K562 (cell line): Measurements from ENCODE around the gene FBXO44. TPM values are rescaled to one million over a fixed set of nuclear protein-coding genes. Genes with fewer than 3 reads are reported as not detected.
A peak's percentile ranks its signal among the peaks of the same experiment; 100 is the strongest.

ENCODE experiments used
- ATAC-seq: fragments of 200-7000 bp; cut with Tn5 transposase; 3 replicates; pipeline ENCODE4 v1.9.1; 2020; ENCODE audit warnings: moderate library complexity
- BruUV-seq: library from RNA; stranded (reverse); fragments of 400-500 nt; replicated peaks from 2 replicates; lab custom pipeline; 2021; lab: Mats Ljungman, UMichigan
- CTCF ChIA-PET: fragments of 300-600 bp; formaldehyde crosslinking; extraction: SDS; loops from one replicate; lab custom pipeline; 2021; ENCODE audit warnings: low intra/inter-chr PET ratio; lab: Yijun Ruan, JAX
- POLR2A ChIA-PET: fragments of 300-600, 350-650 bp; sonication (Branson Sonifier 250); formaldehyde crosslinking; extraction: SDS; loops from one replicate; lab custom pipeline; 2021; ENCODE audit warnings: antibody characterized with exemption, inconsistent platforms; lab: Yijun Ruan, JAX
- DNase-seq, 4 experiments: peaks; one replicate each; pipeline versions ENCODE4 v3.0.0 to v3.0.0-alpha.2; 2011 to 2018; ENCODE audit warnings: low spot score in 3 of 4, mixed read lengths in 3 of 4; ENCODE audit errors: extremely low read depth in 1 of 4
- FAIRE-seq: peaks from 2 replicates; lab custom pipeline; 2011; peaks lifted over from hg19 to GRCh38; lab: Jason Lieb, UNC
- H2AFZ ChIP-seq: 2 replicates; pipeline ENCODE4 v1.6.0; 2011; ENCODE audit warnings: low read depth, low read length, control low read depth, inconsistent platforms
- H3K27ac ChIP-seq: fragments of 200-600 bp; 3 replicates; pipeline ENCODE4 v1.8.0; 2011; ENCODE audit warnings: low read depth, mild to moderate bottlenecking, control low read depth, inconsistent platforms, low read length, moderate library complexity, mixed read lengths; ENCODE audit errors: extremely low read depth
- H3K27me3 ChIP-seq, 2 experiments: fragments of 300-600 bp in 1 of 2; 2 replicates in 1 of 2; 3 replicates in 1 of 2; pipeline versions ENCODE4 v1.6.0 to v1.8.0; 2011; ENCODE audit warnings: inconsistent platforms in 2 of 2, low read length in 2 of 2, mild to moderate bottlenecking in 1 of 2, mixed read lengths in 1 of 2, moderate library complexity in 1 of 2; ENCODE audit not compliant: control insufficient read depth in 2 of 2, insufficient read depth in 2 of 2
- H3K36me3 ChIP-seq: fragments of 300-600 bp; 3 replicates; pipeline ENCODE4 v1.8.0; 2011; ENCODE audit warnings: mild to moderate bottlenecking, low read length, inconsistent platforms; ENCODE audit not compliant: control insufficient read depth, insufficient read depth
- H3K4me1 ChIP-seq, 2 experiments: fragments of 200-600 bp in 1 of 2; replicated peaks in 1 of 2; 2 replicates in 1 of 2; 3 replicates in 1 of 2; pipeline versions ENCODE4 v1.5.1 to v1.8.0; 2011; ENCODE audit warnings: inconsistent platforms in 2 of 2, low read length in 2 of 2, mild to moderate bottlenecking in 1 of 2, mixed read lengths in 1 of 2, moderate library complexity in 1 of 2; ENCODE audit not compliant: control insufficient read depth in 2 of 2, insufficient read depth in 2 of 2
- H3K4me2 ChIP-seq: 2 replicates; pipeline ENCODE4 v1.6.1; 2011; ENCODE audit warnings: low read length, control low read depth, inconsistent platforms, mixed read lengths; ENCODE audit not compliant: insufficient read depth
- H3K4me3 ChIP-seq: fragments of 200-600 bp; sonication (generic), shearing (Covaris generic); 2 replicates; pipeline ENCODE4 v1.5.1; 2016; ENCODE audit warnings: control low read depth, inconsistent platforms
- H3K79me2 ChIP-seq: fragments of 200-600 bp; 3 replicates; pipeline ENCODE4 v1.8.0; 2011; ENCODE audit warnings: low read length, inconsistent platforms; ENCODE audit not compliant: control insufficient read depth, insufficient read depth
- H3K9ac ChIP-seq, 2 experiments: 2 replicates each; pipeline versions ENCODE4 v1.6.0 to v1.6.1; 2011; ENCODE audit warnings: low read depth in 2 of 2, low read length in 2 of 2, control low read depth in 1 of 2, inconsistent platforms in 1 of 2, mild to moderate bottlenecking in 1 of 2, mixed read lengths in 1 of 2; ENCODE audit not compliant: insufficient read depth in 1 of 2
- H3K9me1 ChIP-seq: one replicate; pipeline ENCODE4 v1.6.0; 2011; ENCODE audit warnings: inconsistent platforms, mild to moderate bottlenecking, low read length, moderate library complexity; ENCODE audit not compliant: control insufficient read depth, insufficient read depth
- H3K9me3 ChIP-seq: replicated peaks from 2 replicates; pipeline ENCODE4 v1.5.1; 2011; ENCODE audit warnings: low read depth, low read length, inconsistent platforms; ENCODE audit not compliant: control insufficient read depth, insufficient read depth
- H4K20me1 ChIP-seq: replicated peaks from 2 replicates; pipeline ENCODE4 v1.6.1; 2011; ENCODE audit warnings: low read length, inconsistent platforms, mixed read lengths; ENCODE audit not compliant: control insufficient read depth, insufficient read depth
- DACH1 ChIP-seq: fragments of 450-650 bp; IDR thresholded peaks from 2 replicates; pipeline ENCODE4 v1.6.1; 2018; ENCODE audit not compliant: partially characterized antibody
- ZKSCAN1 ChIP-seq: fragments of 150-350 bp; IDR thresholded peaks from 2 replicates; pipeline ENCODE4 v1.6.1; 2016; ENCODE audit warnings: low read depth, low read length
- WGBS: fragments of 100-300 bp; shearing (Covaris generic); methylation state at CpG from one replicate; pipeline ENCODE4 v1.1.6; 2016; ENCODE audit warnings: low coverage, mixed read lengths; ENCODE audit not compliant: insufficient coverage; ENCODE audit errors: missing lambda C conversion rate; 5-methylcytosine and 5-hydroxymethylcytosine counted together
- in situ Hi-C: fragments of 300-500 bp; cut with MboI; formaldehyde crosslinking; loops from 4 replicates; pipeline ENCODE4 v1.15.0; 2018; ENCODE audit warnings: inconsistent platforms, mixed read lengths
- intact Hi-C: fragments of 100-400 bp; cut with micrococcal nuclease; formaldehyde crosslinking; loops from 2 replicates; pipeline ENCODE4 v1.14.2; 2022
- polyA plus RNA-seq, 8 experiments: library from polyadenylated mRNA; depleted of rRNA in 4 of 8; stranded (reverse) in 5 of 8; unstranded in 3 of 8; fragments of >200 nt; fragmentation: Nextera tagmentation in 2 of 8; fragmentation: Illumina TruSeq in 1 of 8; extraction: Ambion mirVana in 2 of 8; extraction: Trizol in 1 of 8; gene quantifications; 2 replicates each; pipeline versions ENCODE4 v1.2.1 to v1.2.3, GENCODE V29; 2011 to 2014; ENCODE audit warnings: inconsistent platforms in 1 of 8, missing spikeins in 1 of 8
- total RNA-seq, 7 experiments: library from RNA; depleted of rRNA in 6 of 7; stranded (reverse); fragments of >200 nt in 6 of 7; fragmentation: Illumina TruSeq in 2 of 7; extraction: Trizol in 2 of 7; gene quantifications; 2 replicates each; pipeline versions ENCODE4 v1.2.1 to v1.2.3, GENCODE V29; 2011 to 2021; ENCODE audit warnings: low replicate concordance in 1 of 7
- TF ChIP-seq, protein P1 (sequence below): fragments of 450-650 bp; formaldehyde crosslinking; IDR thresholded peaks from 2 replicates; pipeline ENCODE4 v1.4.0; 2022; ENCODE audit warnings: missing genetic modification characterization

Gene FBXO44
- total and polyA plus RNA-seq, 9 of the 15 experiments (the other 6 are each of a cell fraction or from before 2014, with no cell fraction given), result 0.69 to 20.9 (median 6.7) TPM

DNA sequence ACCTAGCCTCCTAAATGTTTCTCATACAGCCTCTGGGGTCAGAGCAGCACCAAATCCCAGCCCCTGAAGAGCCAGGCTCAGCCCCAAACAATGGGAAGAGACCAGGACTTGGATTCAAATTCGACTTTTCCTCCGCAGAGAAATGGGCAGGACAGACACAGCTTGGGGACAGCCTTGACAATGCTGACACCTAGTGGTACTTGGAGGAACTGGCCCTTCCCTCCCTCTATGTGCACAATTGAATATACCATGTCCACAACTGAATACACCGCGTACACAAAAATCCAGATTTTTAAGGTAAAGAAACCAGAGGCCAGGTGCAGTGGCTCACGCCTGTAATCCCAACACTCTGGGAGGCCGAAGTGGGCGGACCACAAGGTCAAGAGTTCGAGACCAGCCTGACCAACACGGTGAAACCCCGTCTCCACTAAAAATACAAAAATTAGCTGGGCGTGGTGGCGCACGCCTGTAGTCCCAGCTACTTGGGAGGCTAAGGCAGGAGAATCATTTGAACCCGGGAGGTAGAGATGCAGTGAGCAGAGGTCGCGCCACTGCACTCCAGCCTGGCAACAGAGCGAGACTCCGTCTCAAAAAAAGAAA lies 12.2 kb upstream of the FBXO44 start (continued):
- TF ChIP-seq, protein P1, sequence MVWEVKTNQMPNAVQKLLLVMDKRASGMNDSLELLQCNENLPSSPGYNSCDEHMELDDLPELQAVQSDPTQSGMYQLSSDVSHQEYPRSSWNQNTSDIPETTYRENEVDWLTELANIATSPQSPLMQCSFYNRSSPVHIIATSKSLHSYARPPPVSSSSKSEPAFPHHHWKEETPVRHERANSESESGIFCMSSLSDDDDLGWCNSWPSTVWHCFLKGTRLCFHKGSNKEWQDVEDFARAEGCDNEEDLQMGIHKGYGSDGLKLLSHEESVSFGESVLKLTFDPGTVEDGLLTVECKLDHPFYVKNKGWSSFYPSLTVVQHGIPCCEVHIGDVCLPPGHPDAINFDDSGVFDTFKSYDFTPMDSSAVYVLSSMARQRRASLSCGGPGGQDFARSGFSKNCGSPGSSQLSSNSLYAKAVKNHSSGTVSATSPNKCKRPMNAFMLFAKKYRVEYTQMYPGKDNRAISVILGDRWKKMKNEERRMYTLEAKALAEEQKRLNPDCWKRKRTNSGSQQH, result peak; percentile 70; the same call in 1 of the 2 replicates

DNA sequence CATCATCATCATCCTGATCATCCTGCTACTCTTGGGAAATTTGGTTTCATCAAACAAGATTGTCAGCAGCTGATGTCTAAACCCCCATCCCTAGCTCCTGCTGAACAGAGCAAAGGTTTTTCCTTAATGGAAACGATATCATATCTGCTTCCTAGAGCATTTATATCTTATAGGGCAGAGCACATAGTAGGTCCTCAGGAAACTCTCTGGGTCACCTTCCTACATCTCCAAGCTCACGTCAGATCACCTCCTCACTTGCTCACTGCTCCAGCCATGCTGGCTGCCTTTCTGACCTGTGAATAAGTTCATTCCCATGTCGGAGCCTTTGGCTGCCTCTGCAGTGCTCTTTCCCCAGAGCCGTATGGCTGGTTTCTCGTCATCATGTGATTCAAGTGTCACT lies 10.9 kb upstream of the FBXO44 start:
- H3K4me3 ChIP-seq, result no peak overlapping the region
- no peak overlapping the region for H2AFZ ChIP-seq
- H3K4me2 ChIP-seq, result no peak overlapping the region
- no peak for FAIRE-seq
- no peaks in the 10 kb centered on the region for H3K9me1 ChIP-seq
- no peak overlapping the region for H3K27ac ChIP-seq
- 7% methylated on average over 5 of the region's 5 CpGs for WGBS
- H3K36me3 ChIP-seq, result no peaks in the 10 kb centered on the region
- H3K9ac ChIP-seq, result no peak overlapping the region
- no peaks in the 10 kb centered on the region for H3K79me2 ChIP-seq
- H3K4me1 ChIP-seq, result peaks cover 0 to 19% of the 10 kb centered on the region in 2 experiments; a peak in 3 of 5 replicates
- ChIA-PET CTCF (interaction anchor here (0.5 to 3.7 kb wide), 4 partner anchors 324 to 606 kb away, joined by 3 to 25 read pairs (median 11); no protein-coding TSS in a partner anchor), POLR2A (interaction anchor here (0.7 to 0.8 kb wide), 2 partner anchors 25 to 266 kb away, joined by 3 read pairs; no protein-coding TSS in a partner anchor)
- in situ Hi-C loops, result no loop called here
- H4K20me1 ChIP-seq, result peaks cover 2% of the 10 kb centered on the region
- BruUV-seq, result no TSS peak
- TF ChIP-seq DACH1 (no peak), ZKSCAN1 (peak; percentile 96)
- TF ChIP-seq, all 486 proteins: peak for 1
- intact Hi-C loops, result loop anchor here (2.0 to 5.0 kb wide), 2 partner anchors 171 to 307 kb away; no protein-coding TSS in a partner anchor
- H3K9me3 ChIP-seq, result no peaks in the 10 kb centered on the region
- H3K27me3 ChIP-seq, result peaks cover 5 to 20% of the 10 kb centered on the region in 2 experiments; a peak in 4 of 5 replicates
- ATAC-seq, result no peak
- no peak for DNase-seq
